ENCODE results near the gene RALGPS1. TPM values are rescaled to one million over a fixed set of nuclear protein-coding genes. Genes with fewer than 3 reads are reported as not detected.

The RALGPS1 gene
- total and polyA plus RNA-seq, 2 of the 8 experiments (the other 6 are each of a cell fraction or from before 2014, with no cell fraction given): 20.0 to 23.5 TPM

DNA sequence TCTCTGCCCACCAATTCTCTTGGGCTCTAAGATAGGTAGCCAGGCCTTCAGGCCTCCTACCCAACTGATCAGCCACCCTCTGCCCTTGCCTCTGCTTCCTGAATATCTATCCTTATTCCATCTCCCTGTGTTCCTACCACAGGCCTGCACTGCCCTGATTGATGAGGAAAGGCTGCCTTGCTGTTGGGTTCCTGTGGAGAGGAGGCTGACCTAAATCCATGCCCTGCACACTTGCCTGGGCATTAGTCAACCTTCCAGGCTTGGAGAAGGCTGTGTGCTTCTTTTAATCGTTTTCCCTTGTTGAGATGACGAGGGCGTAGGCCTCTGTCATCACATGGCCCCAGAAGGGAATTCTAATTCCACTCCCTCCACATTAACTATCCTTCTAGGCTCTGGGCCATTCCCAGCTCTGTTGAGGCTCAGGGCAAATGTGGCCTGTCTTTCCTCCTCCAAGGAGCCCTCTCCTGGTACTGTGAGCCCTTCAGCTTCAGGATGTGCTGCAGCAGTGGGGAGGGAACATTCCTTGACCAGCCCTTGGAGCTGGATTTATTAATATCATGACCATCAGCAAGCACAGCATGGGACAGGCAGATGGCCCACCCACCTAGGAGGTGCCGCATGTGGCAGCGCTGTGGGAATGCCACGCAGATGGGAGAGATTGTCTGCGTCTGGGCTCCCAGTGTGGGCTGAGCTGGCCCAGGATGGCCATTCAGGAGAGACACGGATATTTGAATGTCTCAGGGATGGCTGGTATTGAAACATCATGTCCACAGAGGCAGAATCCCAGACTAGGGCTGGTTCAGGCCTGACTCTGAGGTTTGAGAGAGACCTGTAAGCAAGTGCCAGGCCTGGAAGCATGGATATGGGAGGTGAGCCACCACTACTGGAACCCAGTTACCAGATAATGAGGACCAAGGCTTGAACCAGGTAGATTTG lies 166.9 kb downstream of the RALGPS1 start:
- Histone ChIP-seq H3K4me2 (ENCODE audit: insufficient read depth in 1 of 2, low read depth in 2 of 2, low read length in 2 of 2) (no peak overlapping the region), H3K4ac (replicated peaks; ENCODE audit: insufficient read length, low read depth, low read length) (no peak overlapping the region), H2BK120ac (replicated peaks; ENCODE audit: low read depth, low read length) (no peak overlapping the region), H3K79me1 (ENCODE audit: low read depth, low read length) (0 out of 2 replicates have a peak, but pooled peaks cover 2% of the 10 kb centered on the region), H3K27me3 (replicated peaks in 1 of 4; ENCODE audit: control insufficient read depth in 3 of 4, extremely low read depth in 1 of 4, insufficient read depth in 3 of 4, low read length in 3 of 4) (no peaks in the 10 kb centered on the region; a peak in 1 of 7 replicates), H3K79me2 (ENCODE audit: control insufficient read depth in 1 of 2, insufficient read depth in 2 of 2, low read length in 2 of 2) (no peaks in the 10 kb centered on the region), H4K5ac (ENCODE audit: insufficient read length, low read depth, low read length) (no peak overlapping the region), H3K23ac (ENCODE audit: insufficient read length) (no peak overlapping the region), H4K20me1 (replicated peaks in 1 of 2; ENCODE audit: control insufficient read depth in 1 of 2, insufficient read depth in 2 of 2, low read length in 2 of 2) (peaks cover 0 to 2% of the 10 kb centered on the region in 2 experiments), H2BK5ac (ENCODE audit: low read depth, low read length) (no peak overlapping the region), H3K18ac (ENCODE audit: extremely low read depth, low read length) (no peak overlapping the region), H3K4me3 (ENCODE audit: extremely low read depth in 1 of 4, insufficient read depth in 2 of 4, low read depth in 3 of 4, low read length in 4 of 4) (no peak overlapping the region), H2BK15ac (ENCODE audit: low read length) (no peak overlapping the region), H2BK12ac (ENCODE audit: low read depth, low read length) (no peak overlapping the region), H3K56ac (replicated peaks; ENCODE audit: insufficient read length, low read depth, low read length) (no peak overlapping the region), H3K14ac (ENCODE audit: insufficient read length) (no peak overlapping the region), H3K9ac (replicated peaks in 1 of 4; ENCODE audit: extremely low read depth in 1 of 4, low read depth in 3 of 4, low read length in 3 of 4) (no peak overlapping the region), H3K4me1 (replicated peaks in 1 of 4; ENCODE audit: control insufficient read depth in 3 of 4, insufficient read depth in 4 of 4, low read length in 3 of 4) (peaks cover 8 to 17% (median 10%) of the 10 kb centered on the region in 4 experiments), H3K36me3 (ENCODE audit: control insufficient read depth in 2 of 4, insufficient read depth in 4 of 4, low read length in 3 of 4) (no peaks in the 10 kb centered on the region), H2AFZ (ENCODE audit: low read length) (no peak overlapping the region), H3K9me3 (ENCODE audit: insufficient read depth in 2 of 2, low read depth in 1 of 2, low read length in 1 of 2) (no peaks in the 10 kb centered on the region), H4K91ac (replicated peaks; ENCODE audit: insufficient read length, low read length) (no peak overlapping the region), H3K27ac (ENCODE audit: low read depth, low read length) (no peak overlapping the region), H2AK5ac (ENCODE audit: low read depth, low read length) (no peak overlapping the region), H3K23me2 (ENCODE audit: low read depth, low read length) (no peaks in the 10 kb centered on the region), H4K8ac (ENCODE audit: extremely low read depth, insufficient read depth, low read length) (no peak overlapping the region), H2BK20ac (ENCODE audit: low read length) (no peak overlapping the region)
- WGBS, 2 experiments (ENCODE audit: extremely low coverage in 1 of 2, insufficient coverage in 1 of 2, insufficient read length in 1 of 2, insufficient replicate concordance in 2 of 2, low coverage in 1 of 2, low lambda C conversion rate in 2 of 2, missing lambda C conversion rate in 1 of 2): 94% methylated on average over 8 of the region's 8 CpGs; no CpG with 5 or more reads in 1 of the 2 experiments
- CTCF ChIA-PET (ENCODE audit: partially characterized antibody): interaction anchor here (0.7 kb wide), 1 partner anchor 8 kb away, joined by 3 read pairs; no protein-coding TSS in a partner anchor
- DNase-seq (ENCODE audit: low read depth in 1 of 2, low spot score in 2 of 2) (no peak), FAIRE-seq (no peak)
- POLR2A ChIA-PET (ENCODE audit: partially characterized antibody): no interaction called here
- TF ChIP-seq, protein P1, sequence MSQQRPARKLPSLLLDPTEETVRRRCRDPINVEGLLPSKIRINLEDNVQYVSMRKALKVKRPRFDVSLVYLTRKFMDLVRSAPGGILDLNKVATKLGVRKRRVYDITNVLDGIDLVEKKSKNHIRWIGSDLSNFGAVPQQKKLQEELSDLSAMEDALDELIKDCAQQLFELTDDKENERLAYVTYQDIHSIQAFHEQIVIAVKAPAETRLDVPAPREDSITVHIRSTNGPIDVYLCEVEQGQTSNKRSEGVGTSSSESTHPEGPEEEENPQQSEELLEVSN (IDR thresholded peaks at IDR 0.05): no peak
- no peak for TF ChIP-seq GABPA (IDR thresholded peaks at IDR 0.05; ENCODE audit: borderline replicate concordance, insufficient read depth, low read length)
- TF ChIP-seq TAF1 (IDR thresholded peaks at IDR 0.05; ENCODE audit: low read depth, low read length): no peak
- TF ChIP-seq CBX5 (IDR thresholded peaks at IDR 0.05; ENCODE audit: low read depth, low read length): no peak
- no peak for TF ChIP-seq GTF2F1 (IDR thresholded peaks at IDR 0.05; ENCODE audit: borderline replicate concordance, low read depth, low read length)
- TF ChIP-seq, protein P2, sequence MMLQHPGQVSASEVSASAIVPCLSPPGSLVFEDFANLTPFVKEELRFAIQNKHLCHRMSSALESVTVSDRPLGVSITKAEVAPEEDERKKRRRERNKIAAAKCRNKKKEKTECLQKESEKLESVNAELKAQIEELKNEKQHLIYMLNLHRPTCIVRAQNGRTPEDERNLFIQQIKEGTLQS (IDR thresholded peaks at IDR 0.05; ENCODE audit: insufficient read depth, low read depth, low read length): no peak
- TF ChIP-seq, protein P3, sequence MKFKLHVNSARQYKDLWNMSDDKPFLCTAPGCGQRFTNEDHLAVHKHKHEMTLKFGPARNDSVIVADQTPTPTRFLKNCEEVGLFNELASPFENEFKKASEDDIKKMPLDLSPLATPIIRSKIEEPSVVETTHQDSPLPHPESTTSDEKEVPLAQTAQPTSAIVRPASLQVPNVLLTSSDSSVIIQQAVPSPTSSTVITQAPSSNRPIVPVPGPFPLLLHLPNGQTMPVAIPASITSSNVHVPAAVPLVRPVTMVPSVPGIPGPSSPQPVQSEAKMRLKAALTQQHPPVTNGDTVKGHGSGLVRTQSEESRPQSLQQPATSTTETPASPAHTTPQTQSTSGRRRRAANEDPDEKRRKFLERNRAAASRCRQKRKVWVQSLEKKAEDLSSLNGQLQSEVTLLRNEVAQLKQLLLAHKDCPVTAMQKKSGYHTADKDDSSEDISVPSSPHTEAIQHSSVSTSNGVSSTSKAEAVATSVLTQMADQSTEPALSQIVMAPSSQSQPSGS (IDR thresholded peaks at IDR 0.05; ENCODE audit: low read length): no peak
- TF ChIP-seq TEAD4 (IDR thresholded peaks at IDR 0.05; ENCODE audit: low read depth, low read length): no peak
- no peak for TF ChIP-seq TBP (IDR thresholded peaks at IDR 0.05; ENCODE audit: low read depth, low read length)

All from H1 (cell line).